Kidney (tissue), 14 donors: Measurements from ENCODE around the gene USP37. TPM values are rescaled to one million over a fixed set of nuclear protein-coding genes. Genes with fewer than 3 reads are reported as not detected.
A peak's percentile ranks its signal among the peaks of the same experiment; 100 is the strongest.

Experiments used
- DNase-seq, 5 donors: peaks; one replicate each; pipeline ENCODE4 v3.0.0-alpha.2; 2013 to 2020
- FAIRE-seq: peaks from 2 replicates; lab custom pipeline; 2012; peaks lifted over from hg19 to GRCh38; lab: Jason Lieb, UNC
- H3K27ac ChIP-seq, 2 donors: one replicate each; pipeline ENCODE4 v1.7.0; 2013; ENCODE audit warnings: low read depth in 2 of 2, low read length in 2 of 2, inconsistent platforms in 1 of 2
- H3K27me3 ChIP-seq: one replicate; pipeline ENCODE4 v1.7.1; 2013; ENCODE audit warnings: low read length, inconsistent platforms; ENCODE audit not compliant: control insufficient read depth, insufficient read depth
- H3K36me3 ChIP-seq, 3 donors: one replicate each; pipeline versions ENCODE4 v1.7.0 to v1.7.1; 2013; ENCODE audit warnings: low read length in 3 of 3, control low read depth in 1 of 3, inconsistent platforms in 1 of 3; ENCODE audit not compliant: insufficient read depth in 3 of 3, control insufficient read depth in 2 of 3
- H3K4me1 ChIP-seq, 3 donors: one replicate each; pipeline versions ENCODE4 v1.7.0 to v1.7.1; 2013; ENCODE audit warnings: low read length in 3 of 3, inconsistent platforms in 1 of 3, low read depth in 1 of 3; ENCODE audit not compliant: control insufficient read depth in 2 of 3, insufficient read depth in 2 of 3
- H3K4me3 ChIP-seq, 3 donors: one replicate each; pipeline versions ENCODE4 v1.7.0 to v1.8.1; 2013; ENCODE audit warnings: low read length in 3 of 3, control low read depth in 1 of 3, inconsistent platforms in 1 of 3
- H3K9ac ChIP-seq, 3 donors: one replicate each; pipeline versions ENCODE4 v1.7.0 to v1.7.1; 2013; ENCODE audit warnings: low read length in 3 of 3, control low read depth in 1 of 3, inconsistent platforms in 1 of 3
- H3K9me3 ChIP-seq, 3 donors: one replicate each; pipeline versions ENCODE4 v1.7.0 to v1.7.1; 2013; ENCODE audit warnings: low read length in 3 of 3, control low read depth in 1 of 3, inconsistent platforms in 1 of 3; ENCODE audit not compliant: control insufficient read depth in 2 of 3, insufficient read depth in 1 of 3
- intact Hi-C: fragments of 100-400 bp; cut with DNase I; formaldehyde crosslinking; loops from one replicate; pipeline ENCODE4 v1.11.1; 2022
- polyA plus RNA-seq: library from polyadenylated mRNA; stranded (reverse); fragments of 350-450 nt; fragmentation: Illumina TruSeq; extraction: RNeasy Lipid Tissue Mini Kit (QIAGEN cat#74804); gene quantifications from one replicate; pipeline ENCODE4 v1.2.3, GENCODE V29; 2014; ENCODE audit warnings: low read depth, low replicate concordance; ENCODE audit not compliant: insufficient read depth
- total RNA-seq: library from RNA; stranded (reverse); fragmentation: NEBNext Ultra II Directional; extraction: Animal tissue kit (Norgen Biotek cat#: 25700); gene quantifications from one replicate; pipeline ENCODE4 v1.2.1, GENCODE V29; 2021
- TF ChIP-seq, protein P1 (sequence below): IDR thresholded peaks from 3 replicates; pipeline ENCODE4 v1.5.1; 2012; ENCODE audit warnings: mild to moderate bottlenecking, moderate library complexity, borderline replicate concordance; ENCODE audit not compliant: insufficient read depth; ENCODE audit errors: extremely low read depth
- donor health status: control.
- donor health status: control.
- donor health status: control.
- donor health status: control.
- donor health status: control.
- donor health status: DM: yes; HTN: yes; CAD: no.
- donor health status: Normal renal cell carcinoma (clear cell type).

Gene USP37
- total and polyA plus RNA-seq, 2 donors from 2014 or later = 1.8 to 13.5 TPM

DNA sequence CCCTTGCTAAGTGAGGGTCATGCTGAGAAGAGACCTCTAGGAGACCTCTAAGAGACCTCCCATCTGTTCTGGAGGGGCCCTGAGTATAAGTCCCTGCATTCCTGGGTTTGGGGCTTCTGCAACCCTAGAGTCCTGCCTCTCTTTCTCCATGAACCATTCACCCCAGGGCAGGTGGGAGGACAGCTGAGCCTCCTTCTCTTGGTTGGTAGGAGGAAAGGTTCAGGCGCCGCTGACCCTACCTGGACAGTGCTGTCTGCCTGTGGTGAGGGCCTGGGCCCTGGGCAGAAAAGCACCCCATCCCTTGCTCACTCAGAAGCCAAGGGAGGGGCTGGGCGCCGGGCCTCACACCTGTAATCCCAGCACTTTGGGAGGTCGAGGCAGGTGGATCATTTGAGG, 149.8 kb downstream of the USP37 start:
- intact Hi-C loops = no loop called here
- DNase-seq (peak in 1 of 5 donors; percentile 42), FAIRE-seq (no peak)
- no peak overlapping the region for H3K27ac ChIP-seq
- no peaks in the 10 kb centered on the region for H3K9me3 ChIP-seq
- TF ChIP-seq, protein P1, sequence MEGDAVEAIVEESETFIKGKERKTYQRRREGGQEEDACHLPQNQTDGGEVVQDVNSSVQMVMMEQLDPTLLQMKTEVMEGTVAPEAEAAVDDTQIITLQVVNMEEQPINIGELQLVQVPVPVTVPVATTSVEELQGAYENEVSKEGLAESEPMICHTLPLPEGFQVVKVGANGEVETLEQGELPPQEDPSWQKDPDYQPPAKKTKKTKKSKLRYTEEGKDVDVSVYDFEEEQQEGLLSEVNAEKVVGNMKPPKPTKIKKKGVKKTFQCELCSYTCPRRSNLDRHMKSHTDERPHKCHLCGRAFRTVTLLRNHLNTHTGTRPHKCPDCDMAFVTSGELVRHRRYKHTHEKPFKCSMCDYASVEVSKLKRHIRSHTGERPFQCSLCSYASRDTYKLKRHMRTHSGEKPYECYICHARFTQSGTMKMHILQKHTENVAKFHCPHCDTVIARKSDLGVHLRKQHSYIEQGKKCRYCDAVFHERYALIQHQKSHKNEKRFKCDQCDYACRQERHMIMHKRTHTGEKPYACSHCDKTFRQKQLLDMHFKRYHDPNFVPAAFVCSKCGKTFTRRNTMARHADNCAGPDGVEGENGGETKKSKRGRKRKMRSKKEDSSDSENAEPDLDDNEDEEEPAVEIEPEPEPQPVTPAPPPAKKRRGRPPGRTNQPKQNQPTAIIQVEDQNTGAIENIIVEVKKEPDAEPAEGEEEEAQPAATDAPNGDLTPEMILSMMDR = no peak
- H3K27me3 ChIP-seq = no peaks in the 10 kb centered on the region
- H3K36me3 ChIP-seq = no peaks in the 10 kb centered on the region
- H3K9ac ChIP-seq = no peak overlapping the region
- H3K4me3 ChIP-seq = no peak overlapping the region
- no peaks in the 10 kb centered on the region for H3K4me1 ChIP-seq

DNA sequence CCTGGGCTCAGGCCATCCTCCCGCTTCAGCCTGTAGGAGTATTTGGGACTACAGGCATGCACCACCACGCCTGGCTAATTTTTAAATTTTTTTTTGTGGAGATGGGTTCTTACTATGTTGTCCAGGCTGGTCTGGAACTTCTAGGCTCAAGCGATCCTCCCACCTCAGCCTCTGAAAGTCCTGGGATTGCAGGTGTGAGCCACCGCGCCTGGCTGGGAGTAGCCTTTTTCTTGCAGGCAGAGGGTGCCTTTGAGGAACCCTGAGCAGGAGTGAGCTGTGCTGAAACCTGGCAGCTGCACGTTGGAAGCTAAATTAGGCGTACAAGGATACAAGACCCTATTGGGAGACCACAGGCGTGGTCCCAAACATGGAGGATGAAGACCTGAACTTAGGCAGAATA, 160.4 kb downstream of the USP37 start:
- DNase-seq (peak in 1 of 5 donors; percentile 58), FAIRE-seq (no peak)
- Histone ChIP-seq H3K4me1 (peaks cover 2 to 19% (median 14%) of the 10 kb centered on the region in 3 donors), H3K27ac (no peak overlapping the region), H3K9ac (no peak overlapping the region), H3K4me3 (no peak overlapping the region), H3K27me3 (no peaks in the 10 kb centered on the region), H3K36me3 (peaks cover 0 to 9% (median 0%) of the 10 kb centered on the region in 3 donors), H3K9me3 (no peaks in the 10 kb centered on the region)
- TF ChIP-seq, protein P1 = no peak
- intact Hi-C loops = no loop called here

DNA sequence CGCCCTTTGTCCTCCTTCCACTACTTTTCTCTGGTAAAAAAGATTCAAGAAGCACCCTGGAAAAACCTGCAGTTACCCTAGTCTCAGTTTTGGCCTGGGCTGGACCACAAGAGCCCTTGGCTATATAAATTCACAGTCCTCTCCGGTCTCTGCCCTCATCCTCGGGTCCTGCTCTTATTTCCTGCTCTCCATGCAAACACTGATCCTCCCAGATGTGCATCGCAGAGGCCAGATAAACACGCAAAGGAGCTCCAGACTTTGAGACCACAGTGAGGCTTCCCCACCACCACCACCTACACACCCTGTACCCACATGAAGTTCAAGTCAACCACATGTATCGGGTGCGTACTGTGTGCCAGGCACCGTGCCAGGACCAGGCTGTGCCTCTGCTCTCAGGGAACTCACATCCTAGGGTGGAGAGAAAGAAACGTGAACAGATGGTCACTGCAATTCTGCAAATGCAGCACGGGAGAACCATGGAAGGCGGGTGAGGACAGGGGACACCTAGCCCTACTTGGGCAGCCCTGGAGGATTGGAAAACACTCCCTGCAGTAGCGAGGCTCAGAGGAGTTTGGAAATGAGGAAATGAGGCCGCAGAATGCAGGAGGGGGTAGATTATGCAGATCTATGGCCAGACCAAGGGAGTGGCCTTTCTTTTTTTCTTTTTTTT, 161.1 kb downstream of the USP37 start:
- H3K27ac ChIP-seq = peak overlapping the region; percentile 81 to 91
- H3K36me3 ChIP-seq = peaks cover 0 to 11% (median 2%) of the 10 kb centered on the region in 3 donors
- FAIRE-seq (no peak), DNase-seq (peak; percentile 27 to 89 (median 82))
- H3K4me3 ChIP-seq = peak overlapping the region; percentile 49 to 64 (median 59)
- intact Hi-C loops = no loop called here
- H3K27me3 ChIP-seq = no peaks in the 10 kb centered on the region
- TF ChIP-seq, protein P1 = no peak
- peaks cover 2 to 22% (median 14%) of the 10 kb centered on the region in 3 donors for H3K4me1 ChIP-seq
- H3K9me3 ChIP-seq = no peaks in the 10 kb centered on the region
- peak overlapping the region; percentile 21 to 74 (median 57) for H3K9ac ChIP-seq
